HG03175 (cell line): ENCODE data around the gene SHISA9.
"Not testable (repeated sequence)": the region's sequence is repeated elsewhere in the genome, so short reads cannot be mapped to it uniquely, and the experiment has no call there.

Experiments
- ATAC-seq: cut with Tn5 transposase; IDR thresholded peaks from one replicate; pipeline ENCODE4 v1.9.1; 2021; ENCODE audit warnings: mild to moderate bottlenecking, moderate library complexity; ENCODE audit not compliant: unreplicated experiment

The SHISA9 gene

GRCh38 chr16:12899529-12900143 is 1.8 kb upstream of the SHISA9 start:
- ATAC-seq, result no peak

- no peak for ATAC-seq
Observed at GRCh38 chr16:12900156-12900555, 1.2 kb upstream of the SHISA9 start.

- ATAC-seq, result no peak
Observed at GRCh38 chr16:12900599-12901203, 697 bp upstream of the SHISA9 start.

GRCh38 chr16:12901204-12901596 is 198 bp upstream of the SHISA9 start:
- ATAC-seq, result no peak

GRCh38 chr16:12902511-12903372 is 1.3 kb downstream of the SHISA9 start:
- ATAC-seq, result no peak

- no peak for ATAC-seq
Observed at GRCh38 chr16:12903407-12904328, 2.3 kb downstream of the SHISA9 start.

GRCh38 chr16:12904329-12904671 is 2.9 kb downstream of the SHISA9 start:
- no peak for ATAC-seq

GRCh38 chr16:12906271-12906670 is 4.9 kb downstream of the SHISA9 start:
- ATAC-seq, result no peak

GRCh38 chr16:12906765-12907516 is 5.5 kb downstream of the SHISA9 start:
- no peak for ATAC-seq

- ATAC-seq, result no peak
Observed at GRCh38 chr16:12907670-12908233, 6.4 kb downstream of the SHISA9 start.

GRCh38 chr16:12917246-12917645 is 15.8 kb downstream of the SHISA9 start:
- ATAC-seq, result no peak

- ATAC-seq, result no peak
Observed at GRCh38 chr16:12917653-12918052, 16.3 kb downstream of the SHISA9 start.

- no peak for ATAC-seq
Observed at GRCh38 chr16:12920739-12921138, 19.3 kb downstream of the SHISA9 start.

GRCh38 chr16:12923640-12924039 is 22.2 kb downstream of the SHISA9 start:
- ATAC-seq, result not testable (repeated sequence)

GRCh38 chr16:12925026-12925800 is 23.8 kb downstream of the SHISA9 start:
- ATAC-seq, result no peak

- no peak for ATAC-seq
Observed at GRCh38 chr16:12927591-12927990, 26.2 kb downstream of the SHISA9 start.

GRCh38 chr16:12930881-12931280 is 29.5 kb downstream of the SHISA9 start:
- no peak for ATAC-seq

- ATAC-seq, result no peak
Observed at GRCh38 chr16:12936391-12936790, 35.0 kb downstream of the SHISA9 start.

GRCh38 chr16:12941896-12942295 is 40.5 kb downstream of the SHISA9 start:
- no peak for ATAC-seq
